Brain pericyte (primary cell): ENCODE measurements around the gene CAMTA1.

Experiments
- DNase-seq: peaks from one replicate; pipeline ENCODE4 v3.0.0-alpha.2; 2012; ENCODE audit warnings: low read depth, low spot score

CAMTA1 gene

DNA sequence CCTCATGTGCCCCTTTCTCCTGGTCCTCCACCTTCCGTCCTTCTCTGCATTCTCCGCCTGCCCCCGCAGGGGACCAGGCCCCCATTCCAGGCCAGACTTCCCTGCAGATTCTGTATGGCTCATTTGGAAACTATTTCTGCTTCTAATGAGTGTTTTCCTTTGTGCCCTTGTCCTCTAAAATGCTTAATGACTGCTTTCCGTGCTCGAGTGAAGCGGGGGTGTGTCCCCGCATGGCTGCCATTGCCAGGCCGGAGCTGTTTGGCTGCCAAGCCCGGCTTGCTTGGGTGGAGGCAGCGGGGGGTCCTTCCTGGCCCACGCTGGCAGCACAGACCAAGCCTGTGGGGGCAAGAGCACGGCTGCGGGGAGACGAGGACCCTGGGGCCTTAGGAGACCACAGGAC is 686.6 kb downstream of the CAMTA1 start:
- no peak for DNase-seq

GRCh38 chr1:7473223-7474142 is 688.2 kb downstream of the CAMTA1 start:
- DNase-seq: no peak

DNA sequence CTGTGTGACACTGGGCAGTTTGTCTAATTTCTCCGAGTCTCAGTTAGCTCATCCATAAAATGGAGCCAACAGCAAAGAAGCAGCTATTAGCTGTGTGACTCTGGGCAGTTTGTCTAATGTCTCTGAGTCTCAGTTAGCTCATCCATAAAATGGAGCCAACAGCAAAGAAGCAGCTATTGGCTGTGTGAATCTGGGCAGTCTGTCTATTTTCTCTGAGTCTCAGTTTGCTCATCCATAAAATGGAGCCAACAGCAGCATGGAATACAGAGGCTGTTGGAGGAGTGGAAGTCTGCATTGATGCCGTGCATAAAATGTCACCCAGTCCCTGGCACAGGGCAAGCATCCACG is 688.9 kb downstream of the CAMTA1 start:
- DNase-seq: no peak

DNA sequence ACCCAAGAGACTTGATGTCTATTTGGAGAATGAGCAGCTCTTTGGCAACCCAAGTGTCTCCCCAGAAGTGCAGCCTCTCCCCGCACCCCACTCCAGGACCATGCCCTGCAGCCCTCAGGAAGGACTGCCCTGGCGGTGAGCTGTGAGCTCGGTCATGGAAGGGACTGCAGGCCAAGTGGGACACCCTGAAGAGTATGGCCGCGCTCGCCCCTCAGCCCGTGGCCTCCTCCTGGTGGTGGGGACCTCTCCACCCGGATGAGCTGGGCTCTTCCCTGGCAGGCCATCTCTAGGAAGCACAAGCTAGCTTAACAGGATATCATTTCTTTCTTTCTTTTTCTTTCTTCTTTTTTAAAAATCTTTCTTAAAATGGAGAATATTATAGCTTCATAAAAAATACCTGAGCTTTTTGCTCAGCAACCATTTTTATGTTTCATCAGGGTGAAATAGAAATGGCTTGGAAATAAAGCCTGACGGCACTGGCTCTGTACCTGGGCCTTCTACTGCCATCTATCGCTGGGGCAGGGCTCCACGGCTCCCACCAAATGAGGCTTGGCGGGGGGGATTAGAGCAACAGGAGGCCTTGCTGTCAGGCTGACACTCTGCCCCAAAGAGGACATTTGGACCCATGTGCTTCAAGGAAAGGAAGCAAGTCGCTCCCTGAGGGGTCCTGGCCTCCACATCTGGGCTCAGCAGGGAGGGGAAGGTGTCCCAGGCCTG is 689.7 kb downstream of the CAMTA1 start:
- DNase-seq: no peak

GRCh38 chr1:7475691-7476090 is 690.4 kb downstream of the CAMTA1 start:
- DNase-seq: no peak

GRCh38 chr1:7476402-7476801 is 691.1 kb downstream of the CAMTA1 start:
- DNase-seq: no peak

DNA sequence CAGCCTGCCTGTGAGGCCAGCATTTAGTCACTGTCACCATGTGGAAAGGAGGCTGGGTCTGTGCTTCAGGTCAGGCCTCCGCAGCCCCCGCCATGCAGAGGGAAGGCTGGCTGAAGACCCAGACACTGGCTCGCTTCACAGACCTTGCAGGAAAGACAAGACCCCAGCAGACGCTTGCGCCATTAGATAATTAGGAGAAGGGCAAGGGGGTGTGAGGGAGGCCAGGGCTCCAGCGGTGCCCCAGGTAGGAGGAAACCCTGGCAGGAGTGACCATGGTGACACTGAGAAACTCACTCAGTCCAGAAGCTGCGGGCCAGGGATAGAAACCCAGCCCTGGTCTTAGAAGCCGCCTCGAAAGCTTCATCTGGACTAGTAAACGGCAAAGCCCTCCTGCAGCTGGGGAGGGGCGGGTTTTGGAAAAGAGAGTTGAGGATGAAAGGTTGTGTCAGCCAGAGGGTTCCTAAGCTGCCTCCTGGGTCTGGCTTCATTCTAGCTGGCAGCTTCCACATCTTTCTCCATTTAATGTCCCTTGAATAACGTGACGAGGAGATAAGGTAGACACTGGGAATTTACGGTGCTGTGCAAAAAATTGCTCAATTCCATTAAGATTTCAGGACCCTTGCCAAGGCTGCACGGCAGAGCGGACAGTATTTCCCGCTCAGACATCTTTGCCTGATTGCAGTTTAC is 691.8 kb downstream of the CAMTA1 start:
- no peak for DNase-seq

- DNase-seq: no peak
These were observed 692.3 kb downstream of the CAMTA1 start for GRCh38 chr1:7477593-7477992.

DNA sequence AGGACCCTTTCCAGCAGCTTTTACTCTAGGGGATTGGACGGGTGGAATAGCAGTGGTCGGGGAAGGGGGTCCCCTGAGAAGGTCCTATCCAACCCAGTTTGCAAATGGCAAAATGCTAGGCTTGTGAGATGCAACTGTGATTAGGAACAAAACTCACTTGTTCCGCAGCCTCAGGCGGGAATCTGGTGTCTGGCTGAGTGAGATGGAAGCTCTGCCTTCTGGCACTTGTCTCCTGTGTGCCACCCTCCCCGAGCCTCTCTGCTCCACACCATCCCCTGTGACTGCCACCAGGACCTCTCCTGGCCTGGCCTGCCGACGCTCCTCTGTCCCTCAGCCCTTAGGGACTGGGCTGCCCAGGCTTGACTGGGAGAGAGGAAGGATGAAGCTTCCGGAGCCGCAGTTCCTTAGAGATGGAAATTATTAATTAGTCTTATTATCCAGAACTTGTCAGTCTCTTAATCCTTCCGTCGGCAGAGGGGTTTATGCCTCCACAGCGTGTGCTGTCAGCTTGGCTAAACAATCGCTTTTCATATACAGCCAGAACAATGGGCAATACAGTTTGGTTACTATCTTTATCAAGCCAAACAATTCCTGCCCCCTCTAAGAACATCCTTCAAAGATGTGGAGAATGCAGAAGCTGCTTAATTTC is 693.0 kb downstream of the CAMTA1 start:
- DNase-seq: no peak

- DNase-seq: peak; percentile 90
These were observed 693.7 kb downstream of the CAMTA1 start for GRCh38 chr1:7478809-7479499.

- DNase-seq: no peak
These were observed 694.3 kb downstream of the CAMTA1 start for GRCh38 chr1:7479571-7479970.

DNA sequence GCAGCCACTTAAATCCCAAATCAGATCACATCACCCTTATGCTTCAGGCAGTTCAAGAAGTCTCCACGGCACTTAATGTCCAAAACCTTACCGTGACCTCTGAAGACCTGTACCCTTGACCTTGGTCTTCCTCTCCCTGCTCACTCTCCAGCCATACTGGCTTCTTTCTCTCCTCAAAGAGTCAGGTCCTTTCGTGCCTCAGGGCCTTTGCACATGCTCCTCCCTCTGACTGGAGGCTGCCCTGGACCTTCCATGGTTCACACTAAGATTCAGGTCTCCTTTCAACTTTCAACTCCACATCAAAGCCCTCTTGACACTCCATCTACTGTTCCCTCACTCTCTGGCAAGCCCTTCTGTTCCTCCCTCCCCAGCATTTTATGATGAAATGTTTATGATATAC is 695.9 kb downstream of the CAMTA1 start:
- DNase-seq: no peak

- DNase-seq: no peak
These were observed 696.8 kb downstream of the CAMTA1 start for GRCh38 chr1:7482077-7482476.

- no peak for DNase-seq
These were observed 697.7 kb downstream of the CAMTA1 start for GRCh38 chr1:7482772-7483495.

- DNase-seq: no peak
These were observed 698.6 kb downstream of the CAMTA1 start for GRCh38 chr1:7483634-7484383.

GRCh38 chr1:7485086-7485780 is 700.0 kb downstream of the CAMTA1 start:
- no peak for DNase-seq

DNA sequence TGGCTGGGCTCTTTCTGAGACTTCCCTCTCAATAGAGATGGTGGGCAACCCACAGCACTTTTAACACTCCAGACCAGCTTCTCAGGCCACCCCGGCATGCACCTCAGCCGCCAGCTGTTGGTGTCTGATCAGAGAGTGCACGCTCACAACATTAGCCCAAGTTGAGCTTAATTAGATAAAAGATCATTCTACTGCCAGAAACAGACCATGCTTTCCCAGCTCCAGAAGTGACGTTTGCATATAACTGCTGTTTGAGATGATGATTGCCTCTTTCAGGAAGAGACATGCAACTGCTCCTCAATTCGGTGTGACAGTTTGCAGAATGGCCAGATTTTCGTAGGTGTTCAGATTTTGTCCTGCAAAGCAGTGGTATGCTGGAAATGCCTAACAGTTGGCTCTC is 700.6 kb downstream of the CAMTA1 start:
- no peak for DNase-seq

GRCh38 chr1:7487766-7488474 is 702.7 kb downstream of the CAMTA1 start:
- no peak for DNase-seq

GRCh38 chr1:7488475-7488842 is 703.2 kb downstream of the CAMTA1 start:
- no peak for DNase-seq
